Type B pancreatic cell (in vitro differentiated cells): ENCODE measurements around the gene PTRHD1. TPM values are rescaled to one million over a fixed set of nuclear protein-coding genes. Genes with fewer than 3 reads are reported as not detected.

Experiments used
- DNase-seq: peaks from one replicate; pipeline ENCODE4 v3.0.0; 2021; ENCODE audit warnings: mixed read lengths; ENCODE audit not compliant: unreplicated experiment; ENCODE audit errors: extremely low spot score
- H3K27ac Mint-ChIP-seq: 2 replicates; pipeline ENCODE4 v1.8.0; 2021; ENCODE audit warnings: mild to moderate bottlenecking, mixed read lengths
- H3K27me3 Mint-ChIP-seq: 2 replicates; pipeline ENCODE4 v1.8.0; 2021; ENCODE audit warnings: mixed read lengths
- H3K36me3 Mint-ChIP-seq: 2 replicates; pipeline ENCODE4 v1.8.0; 2021; ENCODE audit warnings: mixed read lengths
- H3K4me1 Mint-ChIP-seq: one replicate; pipeline ENCODE4 v1.8.0; 2021; ENCODE audit warnings: mixed read lengths; ENCODE audit not compliant: unreplicated experiment
- H3K4me3 Mint-ChIP-seq: 2 replicates; pipeline ENCODE4 v1.8.0; 2021; ENCODE audit warnings: mild to moderate bottlenecking, mixed read lengths
- H3K9me3 Mint-ChIP-seq: 2 replicates; pipeline ENCODE4 v1.8.0; 2021; ENCODE audit warnings: mixed read lengths
- long read RNA-seq: library from polyadenylated mRNA; unstranded; transcript quantifications from one replicate; pipeline ENCODE4 v2.0.0, GENCODE V29; 2020
- total RNA-seq: library from RNA; stranded (reverse); gene quantifications from 2 replicates; pipeline ENCODE4 v1.2.1, GENCODE V29; 2021; ENCODE audit warnings: low replicate concordance
- TF ChIP-seq, protein P1 (sequence below): fragments of 200-600 bp; sonication (generic); conservative IDR thresholded peaks from 2 replicates; pipeline ENCODE4 v1.5.0; 2021; ENCODE audit warnings: antibody characterized with exemption, mild to moderate bottlenecking

Gene PTRHD1, protein sequence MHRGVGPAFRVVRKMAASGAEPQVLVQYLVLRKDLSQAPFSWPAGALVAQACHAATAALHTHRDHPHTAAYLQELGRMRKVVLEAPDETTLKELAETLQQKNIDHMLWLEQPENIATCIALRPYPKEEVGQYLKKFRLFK
- 23.1 TPM in 2 replicates for total RNA-seq
- long read RNA-seq, transcript PTRHD1-201 (2 exons, 1,105 nt) = major isoform, 9 of 10 reads
- long read RNA-seq, partial matches to known transcripts = 0 of 10 reads
- long read RNA-seq, other reads (novel, unspliced or antisense) = 1 of 10 reads

DNA sequence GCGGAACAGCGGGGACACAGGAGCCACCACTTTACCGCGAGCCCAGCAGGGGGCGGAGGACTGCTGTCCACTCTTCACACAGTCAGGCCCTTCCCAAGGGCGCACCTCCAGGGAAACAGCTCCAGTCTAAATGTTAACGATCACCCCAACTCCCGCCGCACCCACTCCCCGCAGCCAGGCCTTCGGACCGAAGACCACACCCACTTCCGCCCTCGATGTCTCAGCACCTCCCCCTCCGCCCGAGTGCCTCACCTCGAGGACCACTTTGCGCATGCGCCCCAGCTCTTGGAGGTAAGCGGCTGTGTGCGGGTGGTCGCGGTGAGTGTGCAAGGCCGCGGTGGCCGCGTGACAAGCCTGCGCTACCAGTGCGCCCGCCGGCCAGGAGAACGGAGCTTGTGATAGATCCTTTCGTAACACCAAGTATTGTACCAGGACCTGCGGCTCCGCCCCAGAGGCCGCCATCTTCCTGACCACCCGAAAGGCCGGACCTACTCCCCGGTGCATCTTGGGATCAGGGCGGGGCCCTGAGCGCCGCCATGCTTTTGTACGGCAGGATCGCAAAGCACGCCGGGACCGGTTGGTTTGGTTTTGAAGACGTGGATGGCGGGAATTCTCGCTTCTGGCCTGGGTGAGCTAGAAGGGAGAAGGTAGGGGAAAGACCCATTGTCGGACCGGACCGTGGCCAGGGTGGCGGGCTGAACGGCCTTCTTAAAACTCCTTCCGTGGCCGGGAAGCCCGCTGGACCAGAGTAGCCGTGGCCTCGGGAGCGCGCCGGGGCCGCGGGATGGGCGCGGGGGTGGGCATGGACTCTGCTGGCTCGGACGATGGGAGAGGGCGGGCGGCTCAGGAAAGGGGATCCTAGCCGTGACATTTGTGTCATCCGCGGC is at the start of gene PTRHD1, which contains the start of gene CENPO:
PTRHD1 (minus strand) TSS at position 518 of the 887 bp plus-strand sequence; CDS start at position 504, 14 bp downstream.
CENPO (plus strand) TSS at position 552 of the 887 bp plus-strand sequence. CDS start 495 bp downstream, outside the sequence.
- Mint-ChIP-seq H3K27ac (peak within 1 kb of the TSS; percentile 100), H3K4me1 (peaks cover 20% of the 10 kb centered on the region), H3K4me3 (peak within 1 kb of the TSS; percentile 99), H3K9me3 (no peaks in the 10 kb centered on the region), H3K36me3 (peaks cover 17% of the 10 kb centered on the region), H3K27me3 (no peaks in the 10 kb centered on the region)
- DNase-seq = peak; percentile 95
- TF ChIP-seq, protein P1, sequence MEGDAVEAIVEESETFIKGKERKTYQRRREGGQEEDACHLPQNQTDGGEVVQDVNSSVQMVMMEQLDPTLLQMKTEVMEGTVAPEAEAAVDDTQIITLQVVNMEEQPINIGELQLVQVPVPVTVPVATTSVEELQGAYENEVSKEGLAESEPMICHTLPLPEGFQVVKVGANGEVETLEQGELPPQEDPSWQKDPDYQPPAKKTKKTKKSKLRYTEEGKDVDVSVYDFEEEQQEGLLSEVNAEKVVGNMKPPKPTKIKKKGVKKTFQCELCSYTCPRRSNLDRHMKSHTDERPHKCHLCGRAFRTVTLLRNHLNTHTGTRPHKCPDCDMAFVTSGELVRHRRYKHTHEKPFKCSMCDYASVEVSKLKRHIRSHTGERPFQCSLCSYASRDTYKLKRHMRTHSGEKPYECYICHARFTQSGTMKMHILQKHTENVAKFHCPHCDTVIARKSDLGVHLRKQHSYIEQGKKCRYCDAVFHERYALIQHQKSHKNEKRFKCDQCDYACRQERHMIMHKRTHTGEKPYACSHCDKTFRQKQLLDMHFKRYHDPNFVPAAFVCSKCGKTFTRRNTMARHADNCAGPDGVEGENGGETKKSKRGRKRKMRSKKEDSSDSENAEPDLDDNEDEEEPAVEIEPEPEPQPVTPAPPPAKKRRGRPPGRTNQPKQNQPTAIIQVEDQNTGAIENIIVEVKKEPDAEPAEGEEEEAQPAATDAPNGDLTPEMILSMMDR = peak; percentile 75

DNA sequence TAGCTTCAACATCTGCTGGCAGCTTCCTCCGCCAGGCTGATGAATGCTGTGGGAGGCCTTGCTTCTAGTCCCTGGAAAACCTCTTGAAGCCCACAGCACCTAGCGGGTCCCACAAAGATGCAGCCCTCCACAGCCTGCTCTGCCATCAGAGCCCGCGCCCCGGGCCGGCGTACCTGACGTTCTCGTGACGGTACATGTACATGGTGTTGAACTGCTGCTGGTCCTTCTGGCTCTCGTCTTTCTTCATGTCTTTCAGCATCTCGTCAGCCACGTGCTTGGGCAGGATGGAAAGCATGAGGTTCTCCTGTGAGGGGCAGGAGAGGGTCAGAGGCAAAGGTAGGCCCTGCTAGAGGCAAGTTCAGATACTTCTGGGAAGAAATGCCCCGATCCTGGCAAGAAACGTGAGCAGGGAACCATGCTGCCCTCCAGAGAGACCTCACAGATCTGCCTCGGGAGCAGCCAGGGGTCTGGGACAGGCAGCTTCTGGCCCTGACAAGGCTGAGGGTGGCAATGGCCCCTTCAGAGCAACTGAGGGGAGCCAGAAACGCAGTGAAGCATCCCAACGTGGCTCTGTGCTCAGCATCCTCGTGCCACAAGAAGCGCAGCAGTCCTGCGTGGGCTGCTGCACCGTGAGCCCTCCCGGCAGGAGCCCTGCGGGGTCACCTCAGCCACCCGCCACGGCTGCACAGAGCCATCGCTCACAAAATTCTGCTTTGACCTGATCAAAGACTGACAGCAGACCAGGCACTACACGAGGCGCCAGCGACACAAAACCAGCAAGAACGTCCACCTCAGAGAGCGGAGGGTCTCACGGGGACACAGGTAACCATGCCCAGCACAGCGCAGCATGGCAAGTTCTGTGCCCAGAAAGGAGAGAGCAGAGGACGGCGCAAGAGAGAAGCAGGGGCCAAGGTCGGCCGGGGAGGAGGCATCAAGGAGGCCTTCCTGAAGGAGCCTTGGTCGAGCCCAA is 49.2 kb upstream of the PTRHD1 start:
- TF ChIP-seq, protein P1 = no peak
- Mint-ChIP-seq H3K27me3 (no peaks in the 10 kb centered on the region), H3K4me1 (peaks cover 4% of the 10 kb centered on the region), H3K27ac (no peak overlapping the region), H3K36me3 (peaks cover 12% of the 10 kb centered on the region), H3K4me3 (no peak overlapping the region), H3K9me3 (no peaks in the 10 kb centered on the region)
- DNase-seq = no peak

DNA sequence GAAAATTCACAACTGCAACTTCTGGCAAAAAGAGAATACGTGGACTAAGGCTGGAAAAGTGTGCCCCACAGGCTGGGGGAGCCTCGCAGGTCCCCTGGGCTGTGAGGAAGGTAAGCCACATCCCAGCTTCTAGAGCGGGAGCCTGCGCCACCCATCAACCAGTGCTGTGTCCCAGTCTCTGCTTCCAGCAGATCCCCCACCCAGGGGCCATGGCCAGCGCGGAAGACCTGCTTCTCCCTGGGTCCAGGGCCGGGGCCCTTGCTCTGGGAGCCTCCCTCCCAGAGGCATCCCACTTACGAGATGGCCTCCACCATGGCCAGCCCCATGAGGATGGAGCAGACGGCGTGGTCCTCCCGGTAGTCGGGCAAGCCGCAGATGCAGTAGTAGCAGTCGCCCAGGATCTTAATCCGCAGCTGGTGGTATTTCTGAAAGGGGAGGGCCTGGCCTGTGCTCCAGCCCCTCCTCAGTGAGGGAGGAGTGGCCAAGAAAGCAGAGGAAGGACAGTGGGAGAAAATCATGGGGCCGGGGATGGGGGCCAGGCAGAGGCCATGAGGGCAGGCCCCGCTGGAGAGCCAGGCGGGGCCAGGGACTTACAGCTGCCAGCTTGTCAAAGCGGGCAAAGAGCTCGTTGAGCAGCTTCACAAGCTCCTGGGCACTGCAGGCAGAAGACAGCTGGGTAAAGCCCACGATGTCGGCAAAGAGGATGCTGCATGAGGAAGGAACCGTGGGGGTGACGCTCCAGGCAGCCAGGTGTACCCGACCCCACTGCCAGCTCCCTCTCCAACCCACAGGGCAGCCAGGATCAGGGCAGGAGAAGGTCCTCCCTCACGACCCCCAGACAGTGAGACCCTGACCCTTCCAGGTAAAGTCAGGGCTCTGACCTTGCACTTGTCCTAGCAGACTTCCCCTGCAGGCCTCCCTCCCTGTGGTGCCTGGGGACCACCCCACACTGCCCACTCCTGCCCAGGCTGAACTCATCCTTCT is 48.1 kb upstream of the PTRHD1 start:
- Mint-ChIP-seq H3K4me1 (peaks cover 4% of the 10 kb centered on the region), H3K9me3 (no peaks in the 10 kb centered on the region), H3K36me3 (peaks cover 11% of the 10 kb centered on the region), H3K4me3 (no peak overlapping the region), H3K27ac (no peak overlapping the region), H3K27me3 (no peaks in the 10 kb centered on the region)
- TF ChIP-seq, protein P1 = no peak
- DNase-seq = no peak

DNA sequence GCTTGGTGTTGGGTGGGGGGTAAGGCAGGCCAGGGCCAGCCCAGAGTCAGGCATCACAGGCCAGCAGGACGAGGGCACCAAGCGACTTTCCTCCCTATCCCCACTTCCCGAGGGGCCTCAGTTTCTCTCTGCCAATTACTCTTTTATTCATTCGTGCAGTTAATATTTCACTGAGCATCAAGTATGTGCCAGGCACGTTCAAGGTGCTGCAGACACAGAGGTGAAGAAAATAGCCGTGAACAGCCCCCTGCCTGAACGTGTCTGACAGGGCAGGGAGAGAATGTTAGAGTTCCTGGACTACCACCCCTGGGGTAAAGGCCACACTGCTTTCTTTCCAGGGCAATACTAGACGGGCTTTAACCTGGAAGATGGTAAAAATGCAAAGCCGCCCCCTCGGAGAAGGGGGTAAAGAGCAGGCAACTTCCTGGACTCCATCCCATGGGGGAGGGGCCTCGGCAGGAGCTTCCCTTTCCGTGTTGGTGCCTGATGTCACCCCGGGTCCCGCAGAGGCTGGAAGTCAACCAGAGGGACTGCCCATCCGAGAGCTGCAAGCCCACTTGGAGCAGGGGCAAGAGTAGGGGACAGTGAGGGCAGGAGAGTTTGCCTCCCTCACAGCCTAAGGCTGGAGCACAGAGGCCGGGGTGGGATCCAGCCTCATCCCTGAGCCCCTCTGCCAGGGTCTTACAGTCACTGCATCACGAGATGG is 47.1 kb upstream of the PTRHD1 start:
- TF ChIP-seq, protein P1 = no peak
- Mint-ChIP-seq H3K27me3 (no peaks in the 10 kb centered on the region), H3K4me1 (peaks cover 4% of the 10 kb centered on the region), H3K36me3 (peaks cover 10% of the 10 kb centered on the region), H3K4me3 (no peak overlapping the region), H3K27ac (no peak overlapping the region), H3K9me3 (no peaks in the 10 kb centered on the region)
- no peak for DNase-seq
